GM23248 (cell line): Measurements from ENCODE around the gene JPT2.

ENCODE experiments used
- EZH2 ChIP-seq: fragments of 200-600 bp; sonication (generic); IDR thresholded peaks from 2 replicates; pipeline ENCODE4 v1.6.1; 2018; ENCODE audit warnings: antibody characterized with exemption, mild to moderate bottlenecking; ENCODE audit not compliant: insufficient read depth, poor library complexity, severe bottlenecking
- EZH2phosphoT487 ChIP-seq: fragments of 200-600 bp; sonication (generic); IDR thresholded peaks from 2 replicates; pipeline ENCODE4 v1.6.1; 2018; ENCODE audit warnings: antibody characterized with exemption, moderate library complexity, mild to moderate bottlenecking, low read depth; ENCODE audit not compliant: insufficient read depth

- TF ChIP-seq EZH2 (no peak), EZH2phosphoT487 (no peak)
Measured at GRCh38 chr16:1710811-1711507, 32.9 kb downstream of the JPT2 start.
